HG03354 (cell line): ENCODE data around the gene GNPTG.

ENCODE experiments used
- ATAC-seq: cut with Tn5 transposase; IDR thresholded peaks from one replicate; pipeline ENCODE4 v1.9.1; 2021; ENCODE audit warnings: mild to moderate bottlenecking; ENCODE audit not compliant: unreplicated experiment, poor library complexity, severe bottlenecking

Gene GNPTG

GRCh38 chr16:1412847-1413246, 61.1 kb downstream of the GNPTG start:
- no peak for ATAC-seq
